K562 (cell line): ENCODE results near the gene MGAT4D. TPM values are rescaled to one million over a fixed set of nuclear protein-coding genes. Genes with fewer than 3 reads are reported as not detected.

Experiments used
- ATAC-seq: fragments of 200-7000 bp; cut with Tn5 transposase; 3 replicates; pipeline ENCODE4 v1.9.1; 2020; ENCODE audit warnings: moderate library complexity
- BruUV-seq: library from RNA; stranded (reverse); fragments of 400-500 nt; replicated peaks from 2 replicates; lab custom pipeline; 2021; lab: Mats Ljungman, UMichigan
- CTCF ChIA-PET: fragments of 300-600 bp; formaldehyde crosslinking; extraction: SDS; loops from one replicate; lab custom pipeline; 2021; ENCODE audit warnings: low intra/inter-chr PET ratio; lab: Yijun Ruan, JAX
- POLR2A ChIA-PET: fragments of 300-600, 350-650 bp; sonication (Branson Sonifier 250); formaldehyde crosslinking; extraction: SDS; loops from one replicate; lab custom pipeline; 2021; ENCODE audit warnings: antibody characterized with exemption, inconsistent platforms; lab: Yijun Ruan, JAX
- DNase-seq, 4 experiments: peaks; one replicate each; pipeline versions ENCODE4 v3.0.0 to v3.0.0-alpha.2; 2011 to 2018; ENCODE audit warnings: low spot score in 3 of 4, mixed read lengths in 3 of 4; ENCODE audit errors: extremely low read depth in 1 of 4
- FAIRE-seq: peaks from 2 replicates; lab custom pipeline; 2011; peaks lifted over from hg19 to GRCh38; lab: Jason Lieb, UNC
- H2AFZ ChIP-seq: 2 replicates; pipeline ENCODE4 v1.6.0; 2011; ENCODE audit warnings: low read depth, low read length, control low read depth, inconsistent platforms
- H3K27ac ChIP-seq: fragments of 200-600 bp; 3 replicates; pipeline ENCODE4 v1.8.0; 2011; ENCODE audit warnings: low read depth, mild to moderate bottlenecking, control low read depth, inconsistent platforms, low read length, moderate library complexity, mixed read lengths; ENCODE audit errors: extremely low read depth
- H3K27me3 ChIP-seq, 2 experiments: fragments of 300-600 bp in 1 of 2; 2 replicates in 1 of 2; 3 replicates in 1 of 2; pipeline versions ENCODE4 v1.6.0 to v1.8.0; 2011; ENCODE audit warnings: inconsistent platforms in 2 of 2, low read length in 2 of 2, mild to moderate bottlenecking in 1 of 2, mixed read lengths in 1 of 2, moderate library complexity in 1 of 2; ENCODE audit not compliant: control insufficient read depth in 2 of 2, insufficient read depth in 2 of 2
- H3K36me3 ChIP-seq: fragments of 300-600 bp; 3 replicates; pipeline ENCODE4 v1.8.0; 2011; ENCODE audit warnings: mild to moderate bottlenecking, low read length, inconsistent platforms; ENCODE audit not compliant: control insufficient read depth, insufficient read depth
- H3K4me1 ChIP-seq, 2 experiments: fragments of 200-600 bp in 1 of 2; replicated peaks in 1 of 2; 2 replicates in 1 of 2; 3 replicates in 1 of 2; pipeline versions ENCODE4 v1.5.1 to v1.8.0; 2011; ENCODE audit warnings: inconsistent platforms in 2 of 2, low read length in 2 of 2, mild to moderate bottlenecking in 1 of 2, mixed read lengths in 1 of 2, moderate library complexity in 1 of 2; ENCODE audit not compliant: control insufficient read depth in 2 of 2, insufficient read depth in 2 of 2
- H3K4me2 ChIP-seq: 2 replicates; pipeline ENCODE4 v1.6.1; 2011; ENCODE audit warnings: low read length, control low read depth, inconsistent platforms, mixed read lengths; ENCODE audit not compliant: insufficient read depth
- H3K4me3 ChIP-seq: fragments of 200-600 bp; sonication (generic), shearing (Covaris generic); 2 replicates; pipeline ENCODE4 v1.5.1; 2016; ENCODE audit warnings: control low read depth, inconsistent platforms
- H3K79me2 ChIP-seq: fragments of 200-600 bp; 3 replicates; pipeline ENCODE4 v1.8.0; 2011; ENCODE audit warnings: low read length, inconsistent platforms; ENCODE audit not compliant: control insufficient read depth, insufficient read depth
- H3K9ac ChIP-seq, 2 experiments: 2 replicates each; pipeline versions ENCODE4 v1.6.0 to v1.6.1; 2011; ENCODE audit warnings: low read depth in 2 of 2, low read length in 2 of 2, control low read depth in 1 of 2, inconsistent platforms in 1 of 2, mild to moderate bottlenecking in 1 of 2, mixed read lengths in 1 of 2; ENCODE audit not compliant: insufficient read depth in 1 of 2
- H3K9me1 ChIP-seq: one replicate; pipeline ENCODE4 v1.6.0; 2011; ENCODE audit warnings: inconsistent platforms, mild to moderate bottlenecking, low read length, moderate library complexity; ENCODE audit not compliant: control insufficient read depth, insufficient read depth
- H3K9me3 ChIP-seq: replicated peaks from 2 replicates; pipeline ENCODE4 v1.5.1; 2011; ENCODE audit warnings: low read depth, low read length, inconsistent platforms; ENCODE audit not compliant: control insufficient read depth, insufficient read depth
- H4K20me1 ChIP-seq: replicated peaks from 2 replicates; pipeline ENCODE4 v1.6.1; 2011; ENCODE audit warnings: low read length, inconsistent platforms, mixed read lengths; ENCODE audit not compliant: control insufficient read depth, insufficient read depth
- ETV1 ChIP-seq: fragments of 450-650 bp; conservative IDR thresholded peaks from 2 replicates; pipeline ENCODE4 v1.6.1; 2016; ENCODE audit warnings: missing genetic modification characterization, control low read depth, low read depth, missing compliant biosample characterization
- FOSL1 ChIP-seq: fragments of 200-800 bp; sonication (Bioruptor generic); conservative IDR thresholded peaks from 2 replicates; pipeline ENCODE4 v1.6.1; 2016; ENCODE audit warnings: missing genetic modification characterization, missing compliant biosample characterization
- KLF13 ChIP-seq: fragments of 450-650 bp; IDR thresholded peaks from 2 replicates; pipeline ENCODE4 v1.6.1; 2016; ENCODE audit warnings: missing genetic modification characterization, low read depth, mild to moderate bottlenecking, missing compliant biosample characterization, moderate library complexity, borderline replicate concordance
- NFE2 ChIP-seq: IDR thresholded peaks from 2 replicates; pipeline ENCODE4 v1.6.1; 2014; ENCODE audit warnings: antibody characterized with exemption, low read depth
- NUFIP1 ChIP-seq: fragments of 450-650 bp; IDR thresholded peaks from 2 replicates; pipeline ENCODE4 v1.6.1; 2018; ENCODE audit not compliant: partially characterized antibody
- RBM14 ChIP-seq: fragments of 200-400 bp; formaldehyde crosslinking; IDR thresholded peaks from 2 replicates; pipeline ENCODE4 v1.6.1; 2018; ENCODE audit warnings: low read depth, mild to moderate bottlenecking, low read length, moderate library complexity, borderline replicate concordance; ENCODE audit not compliant: insufficient read depth
- SIX5 ChIP-seq, 2 experiments: IDR thresholded peaks; 2 replicates each; pipeline ENCODE4 v1.6.1; 2011; ENCODE audit warnings: low read length in 2 of 2, borderline replicate concordance in 1 of 2, low read depth in 1 of 2, mild to moderate bottlenecking in 1 of 2, moderate library complexity in 1 of 2; ENCODE audit not compliant: insufficient read depth in 1 of 2
- TCF7 ChIP-seq: sonication (generic); IDR thresholded peaks from 2 replicates; pipeline ENCODE4 v1.6.1; 2016; ENCODE audit warnings: antibody characterized with exemption, borderline replicate concordance
- TRIM28 ChIP-seq: fragments of 450-650 bp; IDR thresholded peaks from 2 replicates; pipeline ENCODE4 v1.6.1; 2017
- ZNF77 ChIP-seq: fragments of 250-450 bp; sonication (Bioruptor Pico); IDR thresholded peaks from 2 replicates; pipeline ENCODE4 v1.5.0; 2020
- WGBS: fragments of 100-300 bp; shearing (Covaris generic); methylation state at CpG from one replicate; pipeline ENCODE4 v1.1.6; 2016; ENCODE audit warnings: low coverage, mixed read lengths; ENCODE audit not compliant: insufficient coverage; ENCODE audit errors: missing lambda C conversion rate; 5-methylcytosine and 5-hydroxymethylcytosine counted together
- in situ Hi-C: fragments of 300-500 bp; cut with MboI; formaldehyde crosslinking; loops from 4 replicates; pipeline ENCODE4 v1.15.0; 2018; ENCODE audit warnings: inconsistent platforms, mixed read lengths
- intact Hi-C: fragments of 100-400 bp; cut with micrococcal nuclease; formaldehyde crosslinking; loops from 2 replicates; pipeline ENCODE4 v1.14.2; 2022
- polyA plus RNA-seq, 8 experiments: library from polyadenylated mRNA; depleted of rRNA in 4 of 8; stranded (reverse) in 5 of 8; unstranded in 3 of 8; fragments of >200 nt; fragmentation: Nextera tagmentation in 2 of 8; fragmentation: Illumina TruSeq in 1 of 8; extraction: Ambion mirVana in 2 of 8; extraction: Trizol in 1 of 8; gene quantifications; 2 replicates each; pipeline versions ENCODE4 v1.2.1 to v1.2.3, GENCODE V29; 2011 to 2014; ENCODE audit warnings: inconsistent platforms in 1 of 8, missing spikeins in 1 of 8
- total RNA-seq, 7 experiments: library from RNA; depleted of rRNA in 6 of 7; stranded (reverse); fragments of >200 nt in 6 of 7; fragmentation: Illumina TruSeq in 2 of 7; extraction: Trizol in 2 of 7; gene quantifications; 2 replicates each; pipeline versions ENCODE4 v1.2.1 to v1.2.3, GENCODE V29; 2011 to 2021; ENCODE audit warnings: low replicate concordance in 1 of 7
- TF ChIP-seq, protein P1 (sequence below): sonication (generic); formaldehyde crosslinking; IDR thresholded peaks from 2 replicates; pipeline ENCODE4 v1.8.0; 2022; ENCODE audit warnings: missing genetic modification reagents, mild to moderate bottlenecking, borderline replicate concordance

The MGAT4D gene
- total and polyA plus RNA-seq, 9 of the 15 experiments (the other 6 are each of a cell fraction or from before 2014, with no cell fraction given), result not detected

DNA sequence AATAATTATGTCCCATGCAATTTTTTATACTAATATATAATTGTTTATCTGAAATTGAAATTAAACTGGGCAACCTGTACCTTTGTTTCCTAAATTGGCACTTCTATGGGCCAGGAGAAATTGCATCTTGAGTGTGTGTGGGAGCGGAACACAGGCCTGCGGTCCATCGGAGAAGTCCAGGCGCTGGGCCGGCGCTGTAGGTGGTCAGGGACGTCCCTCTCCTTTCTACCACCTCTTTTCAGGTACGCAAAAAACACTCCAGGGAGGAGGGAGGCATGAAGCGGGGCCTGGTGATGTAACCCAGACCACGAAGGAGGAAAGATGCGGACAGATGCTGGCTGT, 717 bp downstream of the MGAT4D start:
- in situ Hi-C loops (no loop called here), intact Hi-C loops (loop anchor here (5.0 kb wide), 1 partner anchor 125 kb away; the partner anchor contains the start of gene SCOC)
- WGBS, result 31% methylated on average over 6 of the region's 11 CpGs
- H3K9me3 ChIP-seq, result no peaks in the 10 kb centered on the region
- CTCF ChIA-PET, result no interaction called here
- H3K27me3 ChIP-seq, result peaks cover 20 to 32% of the 10 kb centered on the region in 2 experiments; a peak in 4 of 5 replicates
- H3K4me3 ChIP-seq, result no peak overlapping the region
- no peak overlapping the region for H3K9ac ChIP-seq
- no peaks in the 10 kb centered on the region for H3K36me3 ChIP-seq
- ATAC-seq, result no peak
- POLR2A ChIA-PET, result no interaction called here
- no peak for TF ChIP-seq KLF13
- no peak for TF ChIP-seq FOSL1 (tag)
- TF ChIP-seq NFE2, result no peak
- no peak for TF ChIP-seq NUFIP1
- TF ChIP-seq ETV1 (tag), result no peak
- no peak for TF ChIP-seq TRIM28
- TF ChIP-seq, protein P1, sequence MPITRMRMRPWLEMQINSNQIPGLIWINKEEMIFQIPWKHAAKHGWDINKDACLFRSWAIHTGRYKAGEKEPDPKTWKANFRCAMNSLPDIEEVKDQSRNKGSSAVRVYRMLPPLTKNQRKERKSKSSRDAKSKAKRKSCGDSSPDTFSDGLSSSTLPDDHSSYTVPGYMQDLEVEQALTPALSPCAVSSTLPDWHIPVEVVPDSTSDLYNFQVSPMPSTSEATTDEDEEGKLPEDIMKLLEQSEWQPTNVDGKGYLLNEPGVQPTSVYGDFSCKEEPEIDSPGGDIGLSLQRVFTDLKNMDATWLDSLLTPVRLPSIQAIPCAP (CRISPR knock-in tag), result no peak
- no peak for TF ChIP-seq RBM14
- TF ChIP-seq SIX5 (IDR thresholded peaks at IDR 0.05; ENCODE audit: borderline replicate concordance in 1 of 2, insufficient read depth in 1 of 2, low read depth in 1 of 2, low read length in 2 of 2), result no peak
- TF ChIP-seq ZNF77 (CRISPR knock-in tag), result no peak
- TF ChIP-seq TCF7, result no peak
- TF ChIP-seq, all 486 proteins: peak for 0
- Histone ChIP-seq H4K20me1 (no peaks in the 10 kb centered on the region), H3K4me2 (no peak overlapping the region), H3K9me1 (no peaks in the 10 kb centered on the region), H3K27ac (no peak overlapping the region), H2AFZ (no peak overlapping the region), H3K4me1 (peaks cover 0 to 8% of the 10 kb centered on the region in 2 experiments; a peak in 1 of 5 replicates), H3K79me2 (no peaks in the 10 kb centered on the region)
- DNase-seq (no peak), FAIRE-seq (no peak)
- no TSS peak for BruUV-seq
